Measurements from ENCODE around the gene CHRNA4.

DNA sequence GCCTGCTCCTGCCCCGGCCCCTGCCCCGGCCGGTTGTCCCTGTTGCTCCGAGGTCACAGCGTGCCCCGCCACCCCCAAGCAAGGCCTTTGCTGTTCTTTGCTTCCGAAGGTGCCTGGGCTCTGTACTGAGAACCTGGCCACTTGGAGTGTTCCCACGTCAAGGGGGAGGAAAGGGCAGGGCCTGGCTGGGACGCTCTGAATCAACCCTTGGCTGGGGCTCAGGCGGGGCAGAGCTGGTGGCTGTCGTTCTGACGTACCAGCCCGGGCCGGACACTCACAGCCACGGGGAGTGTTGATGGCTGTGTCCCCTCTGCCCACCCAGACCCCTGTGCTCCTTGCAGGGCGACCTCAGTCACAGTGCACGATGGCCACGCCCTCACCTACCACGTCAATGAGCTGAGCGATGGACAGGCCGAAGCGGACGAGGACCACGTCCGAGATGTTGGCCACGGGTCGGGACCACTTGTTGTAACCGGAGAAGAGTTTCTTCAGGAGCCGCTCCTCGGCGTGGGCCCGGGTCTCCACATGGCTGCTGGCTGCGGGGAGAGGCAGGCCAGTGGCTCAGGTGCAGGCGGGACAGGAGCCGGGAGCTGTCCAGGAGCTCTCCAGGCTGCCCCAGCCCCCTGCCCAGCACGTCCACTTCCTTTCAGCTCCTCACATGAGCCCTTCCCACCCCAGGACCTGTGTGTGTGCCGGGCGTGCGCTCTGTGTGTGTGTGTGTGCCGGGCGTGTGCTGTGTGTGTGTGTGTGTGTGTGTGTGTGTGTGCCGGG, 1.8 kb downstream of the CHRNA4 start:
- no peak for TF ChIP-seq EZH2 (IDR thresholded peaks at IDR 0.05; ENCODE audit: borderline replicate concordance, low read depth, low read length, severe bottlenecking)
- TF ChIP-seq, protein P1, sequence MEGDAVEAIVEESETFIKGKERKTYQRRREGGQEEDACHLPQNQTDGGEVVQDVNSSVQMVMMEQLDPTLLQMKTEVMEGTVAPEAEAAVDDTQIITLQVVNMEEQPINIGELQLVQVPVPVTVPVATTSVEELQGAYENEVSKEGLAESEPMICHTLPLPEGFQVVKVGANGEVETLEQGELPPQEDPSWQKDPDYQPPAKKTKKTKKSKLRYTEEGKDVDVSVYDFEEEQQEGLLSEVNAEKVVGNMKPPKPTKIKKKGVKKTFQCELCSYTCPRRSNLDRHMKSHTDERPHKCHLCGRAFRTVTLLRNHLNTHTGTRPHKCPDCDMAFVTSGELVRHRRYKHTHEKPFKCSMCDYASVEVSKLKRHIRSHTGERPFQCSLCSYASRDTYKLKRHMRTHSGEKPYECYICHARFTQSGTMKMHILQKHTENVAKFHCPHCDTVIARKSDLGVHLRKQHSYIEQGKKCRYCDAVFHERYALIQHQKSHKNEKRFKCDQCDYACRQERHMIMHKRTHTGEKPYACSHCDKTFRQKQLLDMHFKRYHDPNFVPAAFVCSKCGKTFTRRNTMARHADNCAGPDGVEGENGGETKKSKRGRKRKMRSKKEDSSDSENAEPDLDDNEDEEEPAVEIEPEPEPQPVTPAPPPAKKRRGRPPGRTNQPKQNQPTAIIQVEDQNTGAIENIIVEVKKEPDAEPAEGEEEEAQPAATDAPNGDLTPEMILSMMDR (IDR thresholded peaks at IDR 0.05; ENCODE audit: extremely low read depth in 1 of 2, insufficient read depth in 1 of 2, low read depth in 1 of 2, low read length in 2 of 2): no peak
- TF ChIP-seq, protein P2, sequence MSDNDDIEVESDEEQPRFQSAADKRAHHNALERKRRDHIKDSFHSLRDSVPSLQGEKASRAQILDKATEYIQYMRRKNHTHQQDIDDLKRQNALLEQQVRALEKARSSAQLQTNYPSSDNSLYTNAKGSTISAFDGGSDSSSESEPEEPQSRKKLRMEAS (IDR thresholded peaks at IDR 0.05; ENCODE audit: insufficient read depth, insufficient read length): no peak
- no peak for TF ChIP-seq POLR2A (IDR thresholded peaks at IDR 0.05; ENCODE audit: low read depth, low read length)
- no peak for TF ChIP-seq MYC (IDR thresholded peaks at IDR 0.05; ENCODE audit: low read depth, low read length)
- no peak for TF ChIP-seq JUN (IDR thresholded peaks at IDR 0.05; ENCODE audit: borderline replicate concordance, insufficient read depth, insufficient read length, low read depth)

All from endothelial cell of umbilical vein (primary cell).